Activated CD4-positive, alpha-beta T cell treated with anti-CD3 and anti-CD28 coated beads, Interleukin-2, amount 50 U/mL, for 16 hours (primary cell): Measurements from ENCODE around the gene IL1RL1.
"Not testable (repeated sequence)": the region's sequence is repeated elsewhere in the genome, so short reads cannot be mapped to it uniquely, and the experiment has no call there.

Experiments
- DNase-seq: peaks from one replicate; pipeline ENCODE4 v3.0.0-alpha.2; 2020

IL1RL1 gene

DNA sequence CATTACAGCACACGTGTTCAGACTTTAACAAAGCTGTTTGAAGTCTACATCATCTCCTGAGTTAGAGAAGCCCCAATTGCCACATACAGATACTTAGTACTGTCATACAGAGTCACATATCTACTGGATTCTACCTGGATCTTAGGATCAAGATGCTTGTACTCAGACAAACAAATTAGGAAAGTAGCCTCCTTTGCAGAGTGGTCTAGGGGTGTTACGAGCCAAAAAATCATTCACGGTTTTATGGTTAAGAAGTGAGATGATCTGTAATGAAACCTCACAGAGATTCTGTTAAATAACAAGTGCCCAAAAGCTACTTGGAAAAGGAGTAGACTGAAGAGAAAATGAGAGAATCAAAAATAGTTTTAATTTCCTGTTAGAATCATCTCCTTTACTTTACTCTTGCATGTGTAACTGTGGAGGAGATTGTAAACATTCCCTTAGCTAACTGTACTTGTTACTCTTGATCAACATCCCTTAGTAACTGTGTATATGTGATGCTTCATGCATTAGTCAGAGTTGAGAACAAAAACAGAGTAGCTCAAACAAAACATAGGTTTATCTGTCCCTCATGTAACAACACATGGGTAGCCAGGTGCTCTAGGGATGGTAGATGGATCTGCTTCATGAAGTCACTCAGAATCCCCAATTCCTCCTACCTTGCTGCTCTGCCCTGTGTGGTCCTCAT, 16.4 kb upstream of the IL1RL1 start:
- DNase-seq = no peak

DNA sequence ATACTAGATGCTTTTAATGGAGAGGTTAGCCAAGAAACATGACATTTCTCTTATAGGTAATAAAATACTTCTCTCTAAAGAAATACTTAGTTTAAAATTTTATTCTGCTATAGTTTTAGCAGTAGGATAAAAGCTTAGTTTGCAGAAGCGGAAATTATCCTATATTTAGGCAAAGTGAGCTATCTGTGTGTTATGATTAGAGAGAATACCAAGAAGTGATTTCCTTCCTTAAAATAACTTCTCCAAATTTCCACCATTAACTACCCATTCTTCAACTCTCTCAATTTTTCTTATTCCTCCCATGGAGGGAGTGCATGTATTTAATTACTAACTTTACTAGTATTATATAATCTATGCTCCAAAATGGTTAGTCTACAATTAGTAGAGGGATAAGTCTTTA, 15.8 kb upstream of the IL1RL1 start:
- DNase-seq = no peak

DNA sequence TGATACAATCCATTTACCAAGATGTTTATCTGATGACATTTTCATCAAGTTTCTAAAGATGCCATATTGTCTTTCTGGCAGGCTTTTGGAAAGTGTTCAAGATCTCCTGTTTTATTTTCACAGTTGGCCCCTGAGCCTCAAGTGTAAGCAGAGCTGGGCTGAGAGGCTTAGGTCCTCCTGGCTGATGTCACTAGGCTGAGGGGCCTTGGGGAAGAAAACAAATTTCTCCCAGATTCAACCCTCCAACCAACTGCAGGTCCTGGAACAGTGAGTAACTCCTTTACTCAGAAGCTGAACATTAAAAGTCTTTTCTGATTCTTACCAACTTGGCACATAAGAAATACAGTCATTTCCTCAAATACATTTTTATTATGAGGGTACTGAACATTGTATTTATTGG, 14.9 kb upstream of the IL1RL1 start:
- no peak for DNase-seq

DNA sequence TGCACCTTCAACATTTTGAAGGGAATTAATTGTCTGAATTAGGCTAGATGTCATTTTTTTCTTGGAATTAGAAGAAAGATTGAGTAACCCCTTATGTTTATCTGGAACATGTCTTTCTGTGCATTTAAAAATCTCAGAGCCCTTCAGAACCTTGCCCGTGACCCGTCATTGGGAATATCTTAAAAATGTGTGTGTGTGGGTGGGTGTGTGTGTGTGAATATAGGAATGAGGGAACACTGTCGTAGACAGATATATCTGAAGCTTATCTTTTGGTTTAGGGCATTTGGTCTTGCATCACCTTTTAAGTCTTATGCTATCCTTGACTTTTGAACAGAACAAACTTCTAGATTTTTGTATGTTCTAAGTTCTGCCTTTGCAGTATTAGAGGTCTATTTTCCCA, 13.5 kb upstream of the IL1RL1 start:
- DNase-seq = no peak

DNA sequence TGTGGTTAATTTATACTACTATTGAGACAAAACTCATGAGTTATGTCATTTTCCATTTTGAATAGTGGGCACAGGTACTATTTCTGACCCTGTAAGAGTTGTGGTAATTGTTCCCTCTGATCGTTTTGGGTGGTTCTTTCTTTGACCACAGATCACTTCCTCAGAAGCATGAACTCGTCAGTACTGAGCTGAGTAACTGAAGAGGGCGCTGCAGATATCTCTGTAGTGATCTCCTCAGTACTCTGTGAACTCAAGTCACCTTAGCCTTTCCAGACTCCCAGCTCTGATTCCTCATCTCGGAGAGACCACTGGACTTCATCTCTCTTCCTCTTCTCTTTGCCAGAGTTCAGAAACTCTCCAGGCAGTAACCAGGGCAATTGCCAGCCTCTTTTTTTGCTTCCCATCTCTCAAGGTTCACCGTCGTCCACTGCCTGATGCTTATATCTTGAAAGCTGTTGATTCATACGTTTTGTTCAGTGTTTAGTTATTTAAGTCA, 9.4 kb upstream of the IL1RL1 start:
- peak; percentile 83 for DNase-seq

DNA sequence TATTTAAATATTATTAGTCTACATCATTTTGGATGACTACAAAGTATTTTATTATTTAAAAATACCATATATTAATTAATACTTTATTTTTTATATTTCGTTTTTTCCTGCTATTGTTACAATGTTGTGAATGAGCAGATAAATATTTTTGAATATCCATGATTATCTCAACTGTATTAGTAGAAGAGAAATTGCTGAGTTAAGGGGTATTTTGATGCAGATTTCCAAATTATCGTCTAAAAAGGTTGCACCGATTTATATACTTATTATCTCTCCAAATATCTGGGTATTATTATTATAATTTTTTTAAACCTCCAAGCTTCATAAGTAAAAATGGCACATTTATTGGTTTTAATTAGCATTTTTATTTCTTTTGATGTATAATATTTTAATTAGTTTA, 8.9 kb upstream of the IL1RL1 start:
- DNase-seq = no peak

DNA sequence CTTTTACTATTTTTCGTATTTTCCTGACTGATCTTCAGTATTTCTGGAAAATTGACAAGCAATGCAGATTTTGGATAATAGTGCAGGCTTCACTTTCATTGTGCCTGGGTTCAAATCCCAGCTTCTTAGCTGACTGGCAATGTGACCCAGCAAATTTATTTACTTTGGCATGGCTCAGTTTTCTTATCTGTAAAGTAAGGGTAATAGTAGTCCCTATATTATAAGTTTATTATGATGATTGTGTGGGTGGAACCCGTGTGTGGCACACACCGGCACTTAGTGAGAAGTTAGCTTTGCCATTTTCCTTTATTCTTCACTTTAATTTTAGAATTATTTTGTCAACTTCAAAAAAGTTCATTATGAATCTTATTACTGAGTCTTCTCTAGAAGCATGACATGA, 7.8 kb upstream of the IL1RL1 start:
- no peak for DNase-seq

DNA sequence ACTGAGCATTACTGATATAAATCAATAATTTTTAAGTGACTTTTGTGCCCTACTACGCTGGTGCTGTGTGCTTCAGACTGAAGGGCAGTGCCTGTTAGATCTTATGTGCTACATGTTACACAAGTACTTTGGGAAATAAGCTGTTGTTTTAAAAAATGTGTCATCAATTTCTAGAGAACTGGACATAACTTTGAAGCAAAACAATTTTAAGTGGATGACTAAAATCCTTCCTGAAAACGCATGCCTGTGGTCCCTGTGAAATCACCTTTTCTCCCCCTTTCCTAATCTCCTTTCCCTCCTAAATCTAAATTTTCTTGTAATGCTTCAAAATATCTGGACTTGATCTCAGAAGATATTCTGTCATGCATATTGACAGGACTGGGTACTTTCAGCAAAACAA, 7.1 kb upstream of the IL1RL1 start:
- DNase-seq = peak; percentile 36

DNA sequence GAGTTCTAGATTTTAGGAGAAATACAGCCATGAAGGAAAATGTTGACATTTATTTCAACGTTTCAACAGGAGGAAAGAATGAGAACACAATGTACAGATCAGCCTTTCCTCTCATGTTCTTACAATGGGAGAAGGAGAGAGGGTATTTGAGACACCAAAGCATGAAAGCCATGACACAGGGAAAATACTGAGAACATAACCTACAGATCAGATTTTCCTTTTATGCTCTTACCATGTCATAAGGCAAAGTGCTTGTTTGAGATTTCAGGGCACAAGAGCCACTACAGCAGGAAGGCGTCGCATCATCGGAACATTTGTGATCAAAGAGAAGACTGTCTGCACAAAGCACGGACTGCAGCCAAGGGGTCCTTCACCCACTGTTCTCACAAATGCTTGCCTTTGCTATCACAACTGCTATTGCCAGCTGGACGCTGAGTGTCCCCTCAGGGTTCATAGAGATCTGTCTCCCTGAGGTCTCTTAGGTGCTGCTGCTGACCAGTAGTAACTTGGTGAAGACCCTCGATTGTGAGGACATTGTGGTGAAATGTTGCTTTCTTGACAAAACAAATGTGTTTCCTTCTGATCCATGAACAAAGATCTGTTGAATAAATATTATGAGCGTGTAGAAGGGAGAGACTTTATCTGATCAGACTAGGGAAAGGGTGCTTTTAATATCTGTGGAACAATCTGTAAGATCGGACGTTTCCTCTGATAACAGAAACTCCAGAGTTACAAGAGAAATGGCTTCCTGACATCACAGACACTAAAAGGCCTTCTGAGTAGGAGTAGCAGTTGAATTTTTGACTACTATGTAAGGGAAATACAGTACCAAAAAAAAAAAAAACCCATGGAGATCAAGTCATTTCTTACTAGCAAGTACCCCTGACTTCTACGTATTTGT, 6.4 kb upstream of the IL1RL1 start:
- peak; percentile 40 for DNase-seq

DNA sequence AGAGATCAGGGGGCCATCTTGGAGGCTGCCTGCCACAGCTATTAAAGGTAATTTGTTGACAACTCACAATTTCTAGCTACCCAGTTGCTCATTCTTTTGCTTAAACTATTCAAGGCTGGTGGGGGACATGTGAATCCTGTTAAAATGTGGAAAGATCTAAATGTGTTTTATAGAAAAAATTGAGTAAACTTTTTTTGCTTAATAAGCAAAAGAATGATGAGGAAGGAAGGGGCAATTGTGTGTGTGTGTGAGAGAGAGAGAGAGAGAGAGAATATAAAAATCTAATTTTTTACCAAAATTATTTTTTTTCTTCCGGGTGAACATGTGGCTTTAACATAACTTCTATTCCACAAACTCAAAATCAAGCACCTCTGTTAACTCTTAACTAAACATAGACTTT, 5.2 kb upstream of the IL1RL1 start:
- DNase-seq = no peak

DNA sequence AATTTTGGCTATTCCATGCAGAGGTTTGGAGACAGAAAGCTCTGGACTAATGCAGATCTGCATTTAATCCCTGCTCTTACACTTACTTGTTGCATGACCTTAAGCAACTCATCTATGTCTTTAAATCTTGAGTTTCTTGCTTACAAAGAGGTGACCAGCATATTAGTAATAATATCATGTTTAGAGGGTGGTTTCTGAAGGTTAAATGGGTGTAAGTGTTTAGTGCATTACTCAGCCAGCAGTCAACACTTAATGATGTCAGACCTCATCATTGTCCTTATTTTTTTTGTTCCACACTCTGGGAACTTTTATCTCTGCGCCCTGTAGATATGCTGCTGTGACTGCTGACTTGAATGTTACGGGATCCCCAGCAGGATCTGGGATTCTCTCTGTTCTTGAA, 1.7 kb downstream of the IL1RL1 start:
- DNase-seq = no peak

DNA sequence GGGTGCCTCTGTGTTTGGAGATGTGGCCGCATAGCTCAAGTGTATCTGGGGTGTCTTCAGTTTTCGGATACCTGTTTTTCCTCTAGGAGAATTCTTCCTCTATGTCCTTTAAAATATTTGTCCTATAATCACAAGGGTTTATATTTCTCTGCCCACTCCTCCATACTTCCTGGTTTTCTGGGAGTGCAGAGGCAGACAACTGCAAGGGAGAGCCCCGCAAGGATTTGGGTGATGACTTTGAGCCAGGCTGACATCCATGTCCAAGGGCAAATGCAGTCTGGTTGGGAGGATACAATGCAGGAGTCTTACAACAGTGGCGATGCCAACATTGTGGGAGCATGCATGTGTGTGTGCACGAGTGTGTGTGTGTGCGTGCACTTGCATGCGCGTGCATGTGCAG, 2.1 kb downstream of the IL1RL1 start:
- no peak for DNase-seq

DNA sequence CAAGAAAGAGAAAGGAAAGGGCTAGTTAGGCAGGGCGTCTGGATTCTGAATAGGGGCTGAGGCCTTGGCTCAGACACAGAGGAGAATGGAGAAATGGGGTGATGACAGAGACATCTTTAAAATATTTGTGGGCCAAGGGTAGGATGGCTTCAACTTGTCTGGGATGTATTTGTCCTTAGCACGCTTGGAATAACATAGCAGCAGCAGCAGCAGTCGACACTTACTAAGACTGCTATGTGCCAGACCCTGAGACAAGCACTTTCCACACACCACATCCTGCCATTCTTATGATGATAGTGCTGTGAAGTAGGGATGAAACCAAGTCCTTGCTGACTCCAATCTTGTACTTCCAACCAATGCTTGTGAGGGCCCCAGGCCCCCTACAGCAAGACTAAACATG, 2.6 kb downstream of the IL1RL1 start:
- no peak for DNase-seq

DNA sequence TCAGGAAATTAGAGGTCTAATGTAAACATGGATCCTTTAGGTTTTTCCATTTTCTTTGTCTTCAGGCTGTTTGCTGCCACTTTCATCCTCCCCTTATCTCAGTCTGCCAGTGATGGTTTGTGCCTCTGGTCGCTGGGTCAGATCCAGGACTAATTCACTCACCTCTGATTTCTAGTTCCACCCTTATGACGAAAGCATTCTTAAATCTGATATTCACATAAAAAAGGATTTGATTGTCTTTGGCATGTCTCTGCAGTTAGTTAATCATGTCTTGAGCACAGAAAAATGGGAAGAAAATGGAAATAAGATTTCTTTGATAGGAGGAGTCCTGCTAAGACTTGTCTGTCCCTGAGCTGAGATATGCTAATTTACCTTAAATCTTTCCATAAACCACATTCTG, 4.6 kb downstream of the IL1RL1 start:
- DNase-seq = no peak

DNA sequence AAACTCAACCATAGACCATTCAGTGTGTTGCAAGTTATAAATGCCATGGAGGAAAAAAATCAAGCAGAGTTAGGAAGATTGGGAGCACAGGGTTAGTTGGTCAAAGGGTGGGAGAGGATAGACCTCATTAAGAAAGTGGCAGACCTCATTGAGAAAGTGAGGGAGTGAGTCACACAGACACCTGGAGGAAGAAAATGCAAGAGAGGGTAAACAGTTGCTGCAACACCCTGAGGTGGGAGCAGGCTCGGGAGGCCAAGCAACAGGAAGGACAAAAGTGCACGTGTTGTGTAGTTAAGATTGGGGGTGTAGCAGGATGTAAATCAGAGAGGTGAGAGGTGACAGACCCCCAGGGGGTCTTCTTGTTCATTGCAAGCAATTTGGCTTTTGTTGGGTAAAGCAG, 6.4 kb downstream of the IL1RL1 start:
- DNase-seq = no peak

DNA sequence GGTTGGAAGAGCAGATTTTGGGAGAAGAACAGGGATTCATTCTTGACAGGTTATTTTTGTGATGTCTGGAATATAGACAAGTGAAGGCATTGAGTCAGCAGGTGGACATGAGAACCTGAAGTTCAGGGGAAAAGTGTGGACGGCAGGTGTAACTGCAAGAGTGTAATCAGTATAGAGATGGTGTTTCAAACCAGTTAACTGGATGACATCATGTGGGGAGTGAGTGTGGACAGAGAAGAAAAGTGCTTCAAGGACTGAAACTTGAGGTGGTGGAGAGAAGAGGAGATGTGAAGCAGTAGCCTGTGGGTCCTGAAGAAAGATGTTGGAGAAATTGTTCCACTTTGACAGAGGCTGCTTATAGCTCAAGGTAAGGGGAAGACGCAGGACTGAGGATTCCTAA, 7.1 kb downstream of the IL1RL1 start:
- no peak for DNase-seq

DNA sequence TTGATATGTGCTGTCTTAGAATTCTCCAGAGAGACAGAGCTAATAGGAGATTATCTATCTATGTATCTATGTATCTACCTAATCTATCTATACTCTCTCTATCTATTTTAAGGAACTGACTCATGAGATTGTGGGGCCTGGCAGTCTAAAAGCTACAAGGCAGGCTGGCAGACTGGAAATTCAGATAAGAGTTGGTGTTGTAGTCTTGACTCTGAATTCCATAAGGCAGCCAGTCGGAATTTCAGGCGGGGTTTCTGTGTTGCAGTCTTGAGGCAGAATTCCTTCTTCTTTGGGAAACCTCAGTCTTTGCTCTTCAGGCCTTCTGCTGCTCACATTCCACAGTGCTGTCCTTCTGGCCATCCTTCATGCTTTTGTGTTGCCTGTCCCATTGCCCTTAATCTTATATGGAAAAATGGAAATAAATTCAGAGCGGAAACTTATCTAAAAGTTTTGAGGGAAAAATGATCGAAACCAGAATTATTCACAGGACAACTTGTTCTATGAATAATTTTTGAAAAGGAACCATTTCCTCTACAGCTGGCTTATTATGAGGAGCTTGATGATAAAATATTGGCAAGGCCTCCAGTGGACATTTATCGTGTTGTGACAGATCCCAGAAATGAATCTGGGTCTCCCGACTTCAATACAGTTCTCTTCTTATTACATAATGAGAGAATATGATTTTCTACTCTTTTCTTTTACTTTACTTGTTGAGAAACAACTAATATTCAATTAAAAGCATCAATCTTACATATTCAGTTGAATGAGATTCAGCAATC, 10.8 kb downstream of the IL1RL1 start:
- no peak for DNase-seq

DNA sequence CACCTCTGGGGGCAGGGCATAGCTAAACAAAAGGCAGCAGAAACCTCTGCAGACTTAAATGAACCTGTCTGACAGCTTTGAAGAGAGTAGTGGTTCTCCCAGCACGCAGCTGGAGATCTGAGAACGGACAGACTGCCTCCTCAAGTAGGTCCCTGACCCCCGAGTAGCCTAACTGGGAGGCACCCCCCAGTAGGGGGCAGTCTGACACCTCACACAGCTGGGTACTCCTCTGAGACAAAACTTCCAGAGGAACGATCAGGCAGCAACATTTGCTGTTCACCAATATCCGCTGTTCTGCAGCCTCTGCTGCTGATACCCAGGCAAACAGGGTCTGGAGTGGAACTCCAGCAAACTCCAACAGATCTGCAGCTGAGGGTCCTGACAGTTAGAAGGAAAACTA, 13.6 kb downstream of the IL1RL1 start:
- DNase-seq = not testable (repeated sequence)

DNA sequence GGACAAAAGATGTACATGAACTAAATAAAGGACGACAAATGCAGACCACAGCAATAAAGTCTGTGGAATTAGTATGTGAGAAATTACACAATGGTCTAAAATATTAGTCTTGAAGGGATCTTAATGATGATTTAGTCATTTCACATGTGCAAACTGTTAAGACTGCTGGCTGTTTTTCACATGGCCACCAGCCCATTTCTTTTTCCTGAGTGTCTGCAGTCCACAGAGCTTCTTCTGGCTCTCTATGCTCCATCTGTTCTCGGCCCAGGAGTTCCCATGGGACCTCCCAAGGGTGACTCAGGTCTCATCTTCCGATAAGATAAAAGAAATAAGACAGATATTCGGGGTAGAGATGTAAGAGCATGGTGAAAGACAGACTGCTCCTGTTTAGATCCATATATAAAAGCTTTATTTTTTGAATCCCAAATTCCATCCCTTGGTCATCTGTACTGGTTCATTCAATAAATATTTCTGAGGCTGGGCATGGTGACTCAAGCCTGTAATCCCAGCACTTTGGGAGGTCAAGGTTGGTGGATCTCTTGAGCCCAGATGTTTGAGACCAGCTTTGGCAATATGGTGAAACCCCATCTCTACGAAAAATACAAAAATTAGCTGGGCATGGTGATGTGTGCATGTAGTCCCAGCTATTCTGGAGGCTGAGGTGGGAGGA, 20.1 kb downstream of the IL1RL1 start:
- no peak for DNase-seq

DNA sequence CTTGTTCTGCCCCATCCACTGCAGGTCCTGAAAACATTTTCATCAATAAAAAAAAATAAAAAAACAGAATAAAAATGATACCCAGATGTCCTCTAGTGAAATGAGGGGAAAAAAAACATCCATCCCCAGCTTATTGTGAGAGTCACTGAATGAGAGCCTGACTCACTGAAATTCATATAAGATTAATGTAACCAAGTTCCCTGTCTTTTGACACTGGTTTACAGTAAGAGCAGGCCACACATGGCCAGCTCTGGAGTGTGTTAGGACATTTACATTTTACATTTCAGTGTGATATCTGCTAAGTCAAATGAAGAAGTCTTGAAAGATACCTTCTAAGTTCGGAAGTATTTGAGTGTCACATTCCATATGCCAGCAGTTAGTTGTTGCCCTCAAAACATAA, 23.1 kb downstream of the IL1RL1 start:
- DNase-seq = no peak

DNA sequence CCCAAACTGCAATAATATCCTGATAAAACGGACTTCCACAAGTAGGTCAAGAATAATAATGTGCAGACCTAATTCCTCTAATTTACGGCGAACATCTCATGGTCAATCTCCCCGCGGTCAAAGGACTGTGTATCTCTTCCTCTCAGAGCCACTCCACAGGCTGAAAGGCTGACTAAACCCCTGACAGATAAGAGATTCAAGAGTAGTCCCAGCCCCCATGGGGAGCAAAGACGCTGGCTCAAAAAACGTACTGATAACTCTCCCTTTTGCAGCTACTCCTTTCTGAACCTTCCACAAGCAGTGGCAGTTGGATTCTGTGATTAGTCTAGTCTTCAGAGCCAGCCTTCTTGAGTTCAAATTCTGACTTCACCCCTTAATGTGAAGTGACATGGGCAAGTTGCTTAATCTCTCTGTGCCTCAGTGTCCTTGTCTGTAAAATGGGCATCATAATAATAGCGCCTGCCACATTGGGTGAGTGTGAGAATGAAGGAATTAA, 24.6 kb downstream of the IL1RL1 start:
- DNase-seq = no peak

DNA sequence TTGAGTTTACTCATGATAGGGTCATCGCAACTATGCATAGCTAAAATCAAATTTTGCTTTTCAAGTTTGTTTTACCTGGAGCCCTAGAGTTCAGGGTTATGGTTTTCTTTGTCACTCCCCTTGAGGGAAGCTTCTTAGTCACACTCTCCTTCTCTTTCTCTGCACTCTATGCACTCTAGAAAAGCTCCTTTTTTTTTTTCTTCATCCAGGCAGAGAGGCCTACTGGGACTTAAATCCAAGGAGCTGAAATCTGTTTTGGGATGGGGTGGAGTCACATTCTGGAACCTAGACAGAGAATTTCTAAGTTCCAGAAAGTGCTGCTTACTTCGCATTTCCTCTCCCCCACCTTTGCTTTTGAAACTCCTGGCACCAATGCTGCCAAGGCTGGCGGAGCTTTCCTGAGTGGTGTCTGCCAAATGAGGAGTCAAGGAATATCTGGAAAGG, 25.2 kb downstream of the IL1RL1 start:
- DNase-seq = no peak

DNA sequence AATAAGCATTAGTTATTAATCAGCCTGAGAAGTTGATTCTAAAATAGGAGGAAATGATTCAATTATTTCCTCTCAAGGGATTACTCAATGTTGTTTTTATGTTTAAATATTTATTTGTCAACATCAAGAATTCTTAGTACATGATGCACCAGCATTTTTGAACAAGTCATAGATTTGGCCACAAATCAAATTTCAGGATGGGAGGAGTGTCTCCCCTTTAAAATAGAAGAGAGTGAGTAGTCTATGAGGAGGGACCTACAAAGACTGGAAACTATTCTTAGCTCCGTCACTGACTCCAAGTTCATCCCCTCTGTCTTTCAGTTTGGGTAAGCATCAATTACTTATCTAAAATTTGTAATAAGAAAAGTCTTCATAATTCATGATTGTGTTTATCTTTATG, 25.6 kb downstream of the IL1RL1 start:
- no peak for DNase-seq
